Gastrocnemius medialis (tissue), 4 donors: ENCODE measurements around the gene CPLANE1. TPM values are rescaled to one million over a fixed set of nuclear protein-coding genes. Genes with fewer than 3 reads are reported as not detected.
A peak's percentile ranks its signal among the peaks of the same experiment; 100 is the strongest.

Source experiments
- ATAC-seq, 2 donors: fragments of 150-250 bp; one replicate each; pipeline ENCODE4 v1.9.1; 2016
- DNase-seq, 2 donors: peaks; one replicate each; pipeline ENCODE4 v3.0.0-alpha.2; 2019
- H3K27ac ChIP-seq, 4 donors: fragments of 200-600 bp; sonication (generic); 1 replicate in 1 of 4; 2 replicates in 3 of 4; pipeline ENCODE4 v1.5.1; 2016 to 2018; ENCODE audit warnings: mild to moderate bottlenecking in 2 of 4, moderate library complexity in 1 of 4
- H3K27me3 ChIP-seq, 3 donors: fragments of 200-600 bp; sonication (generic) in 2 of 3; 1 replicate in 1 of 3; 2 replicates in 2 of 3; pipeline versions ENCODE4 v1.5.1 to v1.6.0; 2016 to 2019; ENCODE audit warnings: mild to moderate bottlenecking in 1 of 3, moderate library complexity in 1 of 3
- H3K36me3 ChIP-seq, 2 donors: fragments of 200-600 bp; sonication (generic) in 1 of 2; one replicate each; pipeline ENCODE4 v1.5.1; 2017 to 2018
- H3K4me1 ChIP-seq, 2 donors: fragments of 200-600 bp; sonication (generic) in 1 of 2; one replicate each; pipeline ENCODE4 v1.5.1; 2016 to 2017; ENCODE audit warnings: mild to moderate bottlenecking in 2 of 2
- H3K4me3 ChIP-seq, 4 donors: fragments of 200-600 bp; sonication (generic) in 3 of 4; 1 replicate in 1 of 4; 2 replicates in 3 of 4; pipeline ENCODE4 v1.5.1; 2016 to 2019; ENCODE audit warnings: mild to moderate bottlenecking in 2 of 4
- H3K9me3 ChIP-seq, 3 donors: fragments of 200-600 bp; sonication (generic) in 2 of 3; 1 replicate in 1 of 3; 2 replicates in 2 of 3; pipeline ENCODE4 v1.5.1; 2016 to 2019
- CTCF ChIP-seq, 5 experiments: fragments of 450-650 bp in 3 of 5; fragments of 200-600 bp in 2 of 5; sonication (generic) in 2 of 5; IDR thresholded peaks in 4 of 5; conservative IDR thresholded peaks in 1 of 5; 1 replicate in 4 of 5; 2 replicates in 1 of 5; pipeline ENCODE4 v1.5.1; 2016 to 2019; ENCODE audit warnings: antibody characterized with exemption in 5 of 5, mild to moderate bottlenecking in 3 of 5, moderate library complexity in 3 of 5
- POLR2A ChIP-seq, 2 donors: fragments of 450-650 bp; IDR thresholded peaks; one replicate each; pipeline ENCODE4 v1.6.1; 2017; ENCODE audit warnings: antibody characterized with exemption in 2 of 2, mild to moderate bottlenecking in 2 of 2, moderate library complexity in 2 of 2
- in situ Hi-C, 4 donors: fragments of 200-750 bp; cut with MboI; loops; one replicate each; pipeline versions ENCODE4 v1.15.0 to v1.8.0; 2017; ENCODE audit warnings: low sequenced_read_pairs in 4 of 4
- intact Hi-C: fragments of 100-400 bp; cut with DNase I; formaldehyde crosslinking; loops from one replicate; pipeline ENCODE4 v1.15.1; 2023; ENCODE audit warnings: low total_unique reads
- total RNA-seq, 4 donors: library from RNA; depleted of rRNA; stranded (reverse); fragments of >200 nt; gene quantifications; one replicate each; pipeline versions ENCODE4 v1.1.0 to v1.2.3, GENCODE V29; 2016

CPLANE1 gene
- total RNA-seq, 4 donors from 2014 or later, result 5.3 to 12.5 (median 8.1) TPM

GRCh38 chr5:37211661-37212060 is 37.5 kb downstream of the CPLANE1 start:
- Histone ChIP-seq H3K9me3 (no peaks in the 10 kb centered on the region), H3K36me3 (peaks cover 0 to 53% of the 10 kb centered on the region in 2 donors), H3K27me3 (no peaks in the 10 kb centered on the region), H3K4me3 (no peak overlapping the region), H3K4me1 (no peaks in the 10 kb centered on the region), H3K27ac (no peak overlapping the region)
- DNase-seq, result no peak
- in situ Hi-C loops (no loop called here), intact Hi-C loops (no loop called here)
- no peak for ATAC-seq
- no peak for TF ChIP-seq POLR2A (IDR thresholded peaks at IDR 0.05)
- TF ChIP-seq CTCF (IDR thresholded peaks at IDR 0.05 in 4 of 5, conservative IDR thresholded peaks at IDR 0.05 in 1 of 5), result no peak

GRCh38 chr5:37208883-37209797 is 40.0 kb downstream of the CPLANE1 start:
- no peak for TF ChIP-seq POLR2A (IDR thresholded peaks at IDR 0.05)
- no peak for TF ChIP-seq CTCF (IDR thresholded peaks at IDR 0.05 in 4 of 5, conservative IDR thresholded peaks at IDR 0.05 in 1 of 5)
- Histone ChIP-seq H3K27me3 (no peaks in the 10 kb centered on the region), H3K36me3 (peaks cover 0 to 57% of the 10 kb centered on the region in 2 donors), H3K27ac (no peak overlapping the region), H3K4me1 (no peaks in the 10 kb centered on the region), H3K4me3 (peak overlapping the region in 1 of 4 donors; percentile 3), H3K9me3 (no peaks in the 10 kb centered on the region)
- DNase-seq (peak in 1 of 2 donors; percentile 17), ATAC-seq (peak in 1 of 2 donors; percentile 27)
- in situ Hi-C loops, result no loop called here
- intact Hi-C loops, result no loop called here

GRCh38 chr5:37207802-37208201 is 41.4 kb downstream of the CPLANE1 start:
- no peaks in the 10 kb centered on the region for H3K27me3 ChIP-seq
- TF ChIP-seq POLR2A (IDR thresholded peaks at IDR 0.05) (no peak), CTCF (IDR thresholded peaks at IDR 0.05 in 4 of 5, conservative IDR thresholded peaks at IDR 0.05 in 1 of 5) (no peak)
- no peak overlapping the region for H3K27ac ChIP-seq
- no peaks in the 10 kb centered on the region for H3K9me3 ChIP-seq
- H3K36me3 ChIP-seq, result peaks cover 0 to 61% of the 10 kb centered on the region in 2 donors
- in situ Hi-C loops, result no loop called here
- DNase-seq (no peak), ATAC-seq (no peak)
- intact Hi-C loops, result no loop called here
- no peak overlapping the region for H3K4me3 ChIP-seq
- no peaks in the 10 kb centered on the region for H3K4me1 ChIP-seq

GRCh38 chr5:37206736-37207135 is 42.4 kb downstream of the CPLANE1 start:
- H3K4me1 ChIP-seq, result no peaks in the 10 kb centered on the region
- ATAC-seq, result no peak
- no peak overlapping the region for H3K4me3 ChIP-seq
- in situ Hi-C loops, result no loop called here
- DNase-seq, result no peak
- intact Hi-C loops, result no loop called here
- no peak for TF ChIP-seq POLR2A (IDR thresholded peaks at IDR 0.05)
- TF ChIP-seq CTCF (IDR thresholded peaks at IDR 0.05 in 4 of 5, conservative IDR thresholded peaks at IDR 0.05 in 1 of 5), result no peak
- no peak overlapping the region for H3K27ac ChIP-seq
- H3K36me3 ChIP-seq, result peaks cover 0 to 52% of the 10 kb centered on the region in 2 donors
- no peaks in the 10 kb centered on the region for H3K9me3 ChIP-seq
- H3K27me3 ChIP-seq, result no peaks in the 10 kb centered on the region
